GM23338 (cell line): Measurements from ENCODE around the gene ELANE.
"Not testable (repeated sequence)": the region's sequence is repeated elsewhere in the genome, so short reads cannot be mapped to it uniquely, and the experiment has no call there.

Source experiments
- CREB1 ChIP-seq: fragments of 250-450 bp; sonication (Bioruptor Pico); IDR thresholded peaks from 2 replicates; pipeline ENCODE4 v1.5.0; 2020; ENCODE audit warnings: low read depth, mild to moderate bottlenecking, moderate library complexity
- EZH2 ChIP-seq: fragments of 200-600 bp; sonication (generic); IDR thresholded peaks from one replicate; pipeline ENCODE4 v1.8.0; 2017; ENCODE audit warnings: antibody characterized with exemption, mild to moderate bottlenecking, low read depth; ENCODE audit not compliant: unreplicated experiment
- EZH2phosphoT487 ChIP-seq: fragments of 200-600 bp; sonication (generic); IDR thresholded peaks from one replicate; pipeline ENCODE4 v1.8.1; 2018; ENCODE audit warnings: antibody characterized with exemption; ENCODE audit not compliant: unreplicated experiment
- JUNB ChIP-seq: IDR thresholded peaks from one replicate; pipeline ENCODE4 v1.6.1; 2016; ENCODE audit warnings: antibody characterized with exemption; ENCODE audit not compliant: unreplicated experiment
- NANOG ChIP-seq: IDR thresholded peaks from 2 replicates; pipeline ENCODE4 v1.6.1; 2016; ENCODE audit warnings: antibody characterized with exemption, borderline replicate concordance
- POLR2AphosphoS5 ChIP-seq: IDR thresholded peaks from 2 replicates; pipeline ENCODE4 v1.6.1; 2016; ENCODE audit warnings: antibody characterized with exemption, low read depth
- STAT1 ChIP-seq: IDR thresholded peaks from one replicate; pipeline ENCODE4 v1.6.1; 2016; ENCODE audit warnings: antibody characterized with exemption; ENCODE audit not compliant: unreplicated experiment
- ZNF331 ChIP-seq: fragments of 250-450 bp; sonication (Bioruptor Pico); IDR thresholded peaks from 2 replicates; pipeline ENCODE4 v1.5.0; 2020; ENCODE audit warnings: low read depth, mild to moderate bottlenecking, moderate library complexity
- TF ChIP-seq, protein P1 (sequence below), 2 experiments: fragments of 200-600 bp in 1 of 2; sonication (generic) in 1 of 2; conservative IDR thresholded peaks; 2 replicates each; pipeline versions ENCODE4 v1.5.1 to v1.6.1; 2016 to 2017; ENCODE audit warnings: antibody characterized with exemption in 2 of 2, low read depth in 2 of 2, mild to moderate bottlenecking in 2 of 2, moderate library complexity in 1 of 2
- TF ChIP-seq, protein P2 (sequence below): IDR thresholded peaks from one replicate; pipeline ENCODE4 v1.6.1; 2018; ENCODE audit warnings: antibody characterized with exemption; ENCODE audit not compliant: unreplicated experiment
- TF ChIP-seq, protein P3 (sequence below): IDR thresholded peaks from 2 replicates; pipeline ENCODE4 v1.6.1; 2016; ENCODE audit warnings: antibody characterized with exemption
- TF ChIP-seq, protein P4 (sequence below): fragments of 250-450 bp; sonication (Bioruptor Pico); IDR thresholded peaks from 2 replicates; pipeline ENCODE4 v1.5.0; 2020; ENCODE audit warnings: mild to moderate bottlenecking, moderate library complexity

DNA sequence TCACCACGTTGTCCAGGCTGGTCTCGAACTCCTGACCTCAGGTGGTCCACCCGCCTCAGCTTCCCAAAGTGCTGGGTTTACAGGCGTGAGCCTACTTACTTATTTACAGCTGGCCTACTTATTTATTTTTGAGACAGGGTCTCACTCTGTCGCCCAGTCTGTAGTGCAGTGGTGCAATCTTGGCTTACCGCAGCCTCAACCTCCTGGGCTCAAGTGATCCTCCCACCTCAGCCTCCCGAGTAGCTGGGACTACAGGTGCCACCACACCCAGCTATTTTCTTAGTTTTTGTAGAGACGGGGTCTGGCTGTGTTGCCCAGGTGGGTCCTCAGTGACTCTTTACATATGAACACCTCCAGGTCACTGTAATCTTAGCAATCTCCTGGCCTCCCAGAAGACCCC, 2.9 kb upstream of the ELANE start:
- TF ChIP-seq, protein P1, sequence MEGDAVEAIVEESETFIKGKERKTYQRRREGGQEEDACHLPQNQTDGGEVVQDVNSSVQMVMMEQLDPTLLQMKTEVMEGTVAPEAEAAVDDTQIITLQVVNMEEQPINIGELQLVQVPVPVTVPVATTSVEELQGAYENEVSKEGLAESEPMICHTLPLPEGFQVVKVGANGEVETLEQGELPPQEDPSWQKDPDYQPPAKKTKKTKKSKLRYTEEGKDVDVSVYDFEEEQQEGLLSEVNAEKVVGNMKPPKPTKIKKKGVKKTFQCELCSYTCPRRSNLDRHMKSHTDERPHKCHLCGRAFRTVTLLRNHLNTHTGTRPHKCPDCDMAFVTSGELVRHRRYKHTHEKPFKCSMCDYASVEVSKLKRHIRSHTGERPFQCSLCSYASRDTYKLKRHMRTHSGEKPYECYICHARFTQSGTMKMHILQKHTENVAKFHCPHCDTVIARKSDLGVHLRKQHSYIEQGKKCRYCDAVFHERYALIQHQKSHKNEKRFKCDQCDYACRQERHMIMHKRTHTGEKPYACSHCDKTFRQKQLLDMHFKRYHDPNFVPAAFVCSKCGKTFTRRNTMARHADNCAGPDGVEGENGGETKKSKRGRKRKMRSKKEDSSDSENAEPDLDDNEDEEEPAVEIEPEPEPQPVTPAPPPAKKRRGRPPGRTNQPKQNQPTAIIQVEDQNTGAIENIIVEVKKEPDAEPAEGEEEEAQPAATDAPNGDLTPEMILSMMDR (conservative IDR thresholded peaks at IDR 0.05; ENCODE audit: low read depth in 2 of 2): not testable (repeated sequence)
- TF ChIP-seq, protein P2, sequence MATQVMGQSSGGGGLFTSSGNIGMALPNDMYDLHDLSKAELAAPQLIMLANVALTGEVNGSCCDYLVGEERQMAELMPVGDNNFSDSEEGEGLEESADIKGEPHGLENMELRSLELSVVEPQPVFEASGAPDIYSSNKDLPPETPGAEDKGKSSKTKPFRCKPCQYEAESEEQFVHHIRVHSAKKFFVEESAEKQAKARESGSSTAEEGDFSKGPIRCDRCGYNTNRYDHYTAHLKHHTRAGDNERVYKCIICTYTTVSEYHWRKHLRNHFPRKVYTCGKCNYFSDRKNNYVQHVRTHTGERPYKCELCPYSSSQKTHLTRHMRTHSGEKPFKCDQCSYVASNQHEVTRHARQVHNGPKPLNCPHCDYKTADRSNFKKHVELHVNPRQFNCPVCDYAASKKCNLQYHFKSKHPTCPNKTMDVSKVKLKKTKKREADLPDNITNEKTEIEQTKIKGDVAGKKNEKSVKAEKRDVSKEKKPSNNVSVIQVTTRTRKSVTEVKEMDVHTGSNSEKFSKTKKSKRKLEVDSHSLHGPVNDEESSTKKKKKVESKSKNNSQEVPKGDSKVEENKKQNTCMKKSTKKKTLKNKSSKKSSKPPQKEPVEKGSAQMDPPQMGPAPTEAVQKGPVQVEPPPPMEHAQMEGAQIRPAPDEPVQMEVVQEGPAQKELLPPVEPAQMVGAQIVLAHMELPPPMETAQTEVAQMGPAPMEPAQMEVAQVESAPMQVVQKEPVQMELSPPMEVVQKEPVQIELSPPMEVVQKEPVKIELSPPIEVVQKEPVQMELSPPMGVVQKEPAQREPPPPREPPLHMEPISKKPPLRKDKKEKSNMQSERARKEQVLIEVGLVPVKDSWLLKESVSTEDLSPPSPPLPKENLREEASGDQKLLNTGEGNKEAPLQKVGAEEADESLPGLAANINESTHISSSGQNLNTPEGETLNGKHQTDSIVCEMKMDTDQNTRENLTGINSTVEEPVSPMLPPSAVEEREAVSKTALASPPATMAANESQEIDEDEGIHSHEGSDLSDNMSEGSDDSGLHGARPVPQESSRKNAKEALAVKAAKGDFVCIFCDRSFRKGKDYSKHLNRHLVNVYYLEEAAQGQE: not testable (repeated sequence)
- TF ChIP-seq, protein P3, sequence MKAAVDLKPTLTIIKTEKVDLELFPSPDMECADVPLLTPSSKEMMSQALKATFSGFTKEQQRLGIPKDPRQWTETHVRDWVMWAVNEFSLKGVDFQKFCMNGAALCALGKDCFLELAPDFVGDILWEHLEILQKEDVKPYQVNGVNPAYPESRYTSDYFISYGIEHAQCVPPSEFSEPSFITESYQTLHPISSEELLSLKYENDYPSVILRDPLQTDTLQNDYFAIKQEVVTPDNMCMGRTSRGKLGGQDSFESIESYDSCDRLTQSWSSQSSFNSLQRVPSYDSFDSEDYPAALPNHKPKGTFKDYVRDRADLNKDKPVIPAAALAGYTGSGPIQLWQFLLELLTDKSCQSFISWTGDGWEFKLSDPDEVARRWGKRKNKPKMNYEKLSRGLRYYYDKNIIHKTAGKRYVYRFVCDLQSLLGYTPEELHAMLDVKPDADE: not testable (repeated sequence)
- TF ChIP-seq EZH2; POLR2AphosphoS5; CREB1 (CRISPR knock-in tag); JUNB; STAT1; NANOG; EZH2phosphoT487; ZNF331 (CRISPR knock-in tag): not testable (repeated sequence)
- TF ChIP-seq, protein P4, sequence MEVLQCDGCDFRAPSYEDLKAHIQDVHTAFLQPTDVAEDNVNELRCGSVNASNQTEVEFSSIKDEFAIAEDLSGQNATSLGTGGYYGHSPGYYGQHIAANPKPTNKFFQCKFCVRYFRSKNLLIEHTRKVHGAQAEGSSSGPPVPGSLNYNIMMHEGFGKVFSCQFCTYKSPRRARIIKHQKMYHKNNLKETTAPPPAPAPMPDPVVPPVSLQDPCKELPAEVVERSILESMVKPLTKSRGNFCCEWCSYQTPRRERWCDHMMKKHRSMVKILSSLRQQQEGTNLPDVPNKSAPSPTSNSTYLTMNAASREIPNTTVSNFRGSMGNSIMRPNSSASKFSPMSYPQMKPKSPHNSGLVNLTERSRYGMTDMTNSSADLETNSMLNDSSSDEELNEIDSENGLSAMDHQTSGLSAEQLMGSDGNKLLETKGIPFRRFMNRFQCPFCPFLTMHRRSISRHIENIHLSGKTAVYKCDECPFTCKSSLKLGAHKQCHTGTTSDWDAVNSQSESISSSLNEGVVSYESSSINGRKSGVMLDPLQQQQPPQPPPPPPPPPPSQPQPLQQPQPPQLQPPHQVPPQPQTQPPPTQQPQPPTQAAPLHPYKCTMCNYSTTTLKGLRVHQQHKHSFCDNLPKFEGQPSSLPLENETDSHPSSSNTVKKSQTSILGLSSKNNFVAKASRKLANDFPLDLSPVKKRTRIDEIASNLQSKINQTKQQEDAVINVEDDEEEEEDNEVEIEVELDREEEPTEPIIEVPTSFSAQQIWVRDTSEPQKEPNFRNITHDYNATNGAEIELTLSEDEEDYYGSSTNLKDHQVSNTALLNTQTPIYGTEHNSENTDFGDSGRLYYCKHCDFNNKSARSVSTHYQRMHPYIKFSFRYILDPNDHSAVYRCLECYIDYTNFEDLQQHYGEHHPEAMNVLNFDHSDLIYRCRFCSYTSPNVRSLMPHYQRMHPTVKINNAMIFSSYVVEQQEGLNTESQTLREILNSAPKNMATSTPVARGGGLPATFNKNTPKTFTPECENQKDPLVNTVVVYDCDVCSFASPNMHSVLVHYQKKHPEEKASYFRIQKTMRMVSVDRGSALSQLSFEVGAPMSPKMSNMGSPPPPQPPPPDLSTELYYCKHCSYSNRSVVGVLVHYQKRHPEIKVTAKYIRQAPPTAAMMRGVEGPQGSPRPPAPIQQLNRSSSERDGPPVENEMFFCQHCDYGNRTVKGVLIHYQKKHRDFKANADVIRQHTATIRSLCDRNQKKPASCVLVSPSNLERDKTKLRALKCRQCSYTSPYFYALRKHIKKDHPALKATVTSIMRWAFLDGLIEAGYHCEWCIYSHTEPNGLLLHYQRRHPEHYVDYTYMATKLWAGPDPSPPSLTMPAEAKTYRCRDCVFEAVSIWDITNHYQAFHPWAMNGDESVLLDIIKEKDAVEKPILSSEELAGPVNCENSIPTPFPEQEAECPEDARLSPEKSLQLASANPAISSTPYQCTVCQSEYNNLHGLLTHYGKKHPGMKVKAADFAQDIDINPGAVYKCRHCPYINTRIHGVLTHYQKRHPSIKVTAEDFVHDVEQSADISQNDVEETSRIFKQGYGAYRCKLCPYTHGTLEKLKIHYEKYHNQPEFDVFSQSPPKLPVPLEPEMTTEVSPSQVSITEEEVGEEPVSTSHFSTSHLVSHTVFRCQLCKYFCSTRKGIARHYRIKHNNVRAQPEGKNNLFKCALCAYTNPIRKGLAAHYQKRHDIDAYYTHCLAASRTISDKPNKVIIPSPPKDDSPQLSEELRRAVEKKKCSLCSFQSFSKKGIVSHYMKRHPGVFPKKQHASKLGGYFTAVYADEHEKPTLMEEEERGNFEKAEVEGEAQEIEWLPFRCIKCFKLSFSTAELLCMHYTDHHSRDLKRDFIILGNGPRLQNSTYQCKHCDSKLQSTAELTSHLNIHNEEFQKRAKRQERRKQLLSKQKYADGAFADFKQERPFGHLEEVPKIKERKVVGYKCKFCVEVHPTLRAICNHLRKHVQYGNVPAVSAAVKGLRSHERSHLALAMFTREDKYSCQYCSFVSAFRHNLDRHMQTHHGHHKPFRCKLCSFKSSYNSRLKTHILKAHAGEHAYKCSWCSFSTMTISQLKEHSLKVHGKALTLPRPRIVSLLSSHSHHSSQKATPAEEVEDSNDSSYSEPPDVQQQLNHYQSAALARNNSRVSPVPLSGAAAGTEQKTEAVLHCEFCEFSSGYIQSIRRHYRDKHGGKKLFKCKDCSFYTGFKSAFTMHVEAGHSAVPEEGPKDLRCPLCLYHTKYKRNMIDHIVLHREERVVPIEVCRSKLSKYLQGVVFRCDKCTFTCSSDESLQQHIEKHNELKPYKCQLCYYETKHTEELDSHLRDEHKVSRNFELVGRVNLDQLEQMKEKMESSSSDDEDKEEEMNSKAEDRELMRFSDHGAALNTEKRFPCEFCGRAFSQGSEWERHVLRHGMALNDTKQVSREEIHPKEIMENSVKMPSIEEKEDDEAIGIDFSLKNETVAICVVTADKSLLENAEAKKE: not testable (repeated sequence)
